CD4-positive, alpha-beta T cell treated with Interleukin-6 at 100 ng/mL for 8 hours (primary cell): ENCODE measurements around the gene RPS28.
"Not testable (repeated sequence)": the region's sequence is repeated elsewhere in the genome, so short reads cannot be mapped to it uniquely, and the experiment has no call there.

ENCODE experiments used
- DNase-seq: peaks from one replicate; pipeline ENCODE4 v3.0.0-alpha.2; 2020; ENCODE audit warnings: mixed read lengths, low spot score

Gene RPS28

GRCh38 chr19:8342684-8343482 is 21.6 kb downstream of the RPS28 start, which contains the start of gene KANK3:
TSS of gene KANK3 (minus strand) at chr19:8343262. CDS start at chr19:8337828, 5,434 bp downstream.
- DNase-seq = peak; percentile 95

GRCh38 chr19:8343483-8343844 is 22.2 kb downstream of the RPS28 start:
- no peak for DNase-seq

GRCh38 chr19:8349629-8350372 is 28.5 kb downstream of the RPS28 start:
- DNase-seq = not testable (repeated sequence)

DNA sequence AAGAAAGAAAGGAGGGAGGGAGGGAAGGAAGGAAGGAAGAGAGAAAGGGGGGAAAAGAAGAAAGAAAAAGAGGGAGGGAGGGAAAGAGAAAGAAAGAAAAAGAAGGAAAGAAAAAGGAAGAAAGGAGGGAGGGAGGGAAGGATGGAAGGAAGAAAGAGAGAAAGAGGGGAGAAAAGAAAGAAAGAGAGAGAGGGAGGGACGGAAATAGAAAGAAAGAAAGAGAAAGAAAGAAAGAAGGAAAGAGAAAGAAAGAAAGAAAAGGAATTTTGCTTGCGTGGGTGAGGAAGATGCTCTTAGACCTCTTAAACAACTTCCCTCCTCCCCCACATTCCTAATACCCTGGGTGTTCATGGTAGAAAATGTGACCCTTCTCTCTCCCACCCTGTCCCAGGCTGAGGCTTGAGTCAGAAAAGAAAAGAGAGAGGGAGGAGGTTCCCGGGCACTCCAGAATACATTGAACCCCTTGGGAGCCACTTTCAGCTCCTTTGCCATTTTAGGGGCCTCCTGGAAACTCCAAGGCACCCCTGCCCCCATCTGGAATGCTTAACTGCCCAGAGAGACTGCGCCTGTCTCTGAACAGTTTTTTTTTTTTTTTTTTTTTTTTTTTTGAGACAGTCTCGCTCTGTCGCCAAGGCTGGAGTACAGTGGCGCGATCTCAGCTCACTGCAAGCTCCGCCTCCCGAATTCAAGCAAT is 31.0 kb downstream of the RPS28 start:
- no peak for DNase-seq

GRCh38 chr19:8352845-8353244 is 31.5 kb downstream of the RPS28 start:
- DNase-seq = not testable (repeated sequence)

GRCh38 chr19:8355631-8356402 is 34.5 kb downstream of the RPS28 start:
- DNase-seq = no peak

- DNase-seq = no peak
These were observed 35.8 kb downstream of the RPS28 start for GRCh38 chr19:8357007-8357521.

DNA sequence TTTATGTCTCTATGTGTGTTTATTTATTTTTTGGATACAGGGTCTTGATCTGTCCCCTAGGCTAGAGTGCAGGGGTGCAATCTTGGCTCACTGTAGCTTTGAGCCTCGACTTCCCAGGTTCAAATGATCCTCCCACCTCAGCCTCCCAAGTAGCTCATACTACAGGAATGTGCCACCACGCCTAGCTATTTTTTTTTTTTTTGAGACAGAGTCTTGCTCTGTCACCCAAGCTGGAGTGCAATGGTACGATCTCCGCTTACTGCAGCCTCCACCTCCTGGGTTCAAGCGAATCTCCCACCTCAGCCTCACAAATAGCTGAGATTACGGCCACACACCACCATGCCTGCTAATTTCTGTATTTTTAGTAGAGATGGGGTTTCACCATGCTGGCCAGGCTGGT is 37.7 kb downstream of the RPS28 start:
- DNase-seq = no peak

- no peak for DNase-seq
These were observed 38.9 kb downstream of the RPS28 start for GRCh38 chr19:8360196-8360595.

DNA sequence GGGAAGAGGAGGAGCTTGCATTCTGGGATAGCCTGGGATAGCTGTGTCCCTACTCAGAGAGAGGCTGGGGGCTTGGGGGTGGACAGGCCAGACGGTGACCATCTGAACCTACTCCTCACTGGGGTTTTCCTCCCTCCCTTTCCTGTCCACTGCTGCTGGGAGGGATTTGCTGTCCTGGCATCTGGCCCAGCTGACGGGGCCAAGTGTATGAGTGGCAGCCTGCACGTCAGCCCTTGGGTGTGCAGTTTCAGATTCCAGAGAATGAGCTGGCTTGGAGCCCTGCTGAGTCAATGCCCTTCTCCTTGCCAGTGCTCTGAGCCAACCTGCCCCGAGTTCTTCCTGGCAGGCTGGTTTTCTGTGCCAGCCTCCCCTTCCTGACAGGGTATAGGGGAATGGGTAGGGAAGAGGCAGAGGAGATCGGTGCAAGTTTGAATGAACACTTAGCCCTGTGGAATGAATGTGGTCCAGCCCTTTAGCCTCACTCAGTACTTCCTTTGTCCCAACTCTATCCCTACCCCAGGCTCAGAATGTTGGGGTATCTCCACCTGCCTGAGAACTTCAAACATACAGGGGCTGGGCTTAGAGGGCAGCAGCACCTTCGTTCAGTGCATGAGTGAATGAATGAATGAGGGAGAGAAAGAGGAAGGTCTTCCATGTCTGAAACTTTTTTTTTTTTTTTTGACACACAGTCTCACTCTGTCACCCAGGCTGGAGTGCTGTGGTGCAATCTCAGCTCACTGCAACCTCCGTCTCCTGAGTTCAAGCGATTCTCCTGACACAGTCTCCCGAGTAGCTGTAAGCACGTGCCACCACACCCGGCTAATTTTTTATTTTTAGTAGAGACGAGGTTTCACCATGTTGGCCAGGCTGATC is 40.9 kb downstream of the RPS28 start:
- no peak for DNase-seq

GRCh38 chr19:8363803-8364771 is 42.8 kb downstream of the RPS28 start, which contains the start of gene ANGPTL4:
TSS of gene ANGPTL4 (plus strand) at chr19:8364155. CDS start at chr19:8364322, 167 bp downstream.
- DNase-seq = peak; percentile 35

GRCh38 chr19:8366121-8366581 is 44.9 kb downstream of the RPS28 start:
- DNase-seq = no peak

DNA sequence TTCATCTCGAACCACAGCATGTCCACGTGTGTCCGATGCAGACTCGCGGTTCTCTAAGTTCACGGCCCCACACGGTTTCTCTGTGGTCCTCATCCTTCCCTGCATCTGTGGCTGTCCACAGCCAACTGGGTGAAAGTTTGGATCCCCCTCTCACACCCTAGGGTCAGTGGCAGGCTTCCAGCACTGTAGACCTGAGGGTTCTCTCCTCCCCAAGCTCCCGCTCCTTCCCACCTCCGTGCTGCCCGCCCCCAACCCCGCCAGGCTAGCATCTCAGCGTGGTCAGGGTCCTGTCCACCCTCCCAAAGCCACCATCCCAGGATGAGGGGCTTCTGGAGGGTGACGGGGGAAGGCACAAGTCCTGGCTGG is 45.6 kb downstream of the RPS28 start:
- DNase-seq = no peak

- no peak for DNase-seq
These were observed 46.2 kb downstream of the RPS28 start for GRCh38 chr19:8367327-8368001.

DNA sequence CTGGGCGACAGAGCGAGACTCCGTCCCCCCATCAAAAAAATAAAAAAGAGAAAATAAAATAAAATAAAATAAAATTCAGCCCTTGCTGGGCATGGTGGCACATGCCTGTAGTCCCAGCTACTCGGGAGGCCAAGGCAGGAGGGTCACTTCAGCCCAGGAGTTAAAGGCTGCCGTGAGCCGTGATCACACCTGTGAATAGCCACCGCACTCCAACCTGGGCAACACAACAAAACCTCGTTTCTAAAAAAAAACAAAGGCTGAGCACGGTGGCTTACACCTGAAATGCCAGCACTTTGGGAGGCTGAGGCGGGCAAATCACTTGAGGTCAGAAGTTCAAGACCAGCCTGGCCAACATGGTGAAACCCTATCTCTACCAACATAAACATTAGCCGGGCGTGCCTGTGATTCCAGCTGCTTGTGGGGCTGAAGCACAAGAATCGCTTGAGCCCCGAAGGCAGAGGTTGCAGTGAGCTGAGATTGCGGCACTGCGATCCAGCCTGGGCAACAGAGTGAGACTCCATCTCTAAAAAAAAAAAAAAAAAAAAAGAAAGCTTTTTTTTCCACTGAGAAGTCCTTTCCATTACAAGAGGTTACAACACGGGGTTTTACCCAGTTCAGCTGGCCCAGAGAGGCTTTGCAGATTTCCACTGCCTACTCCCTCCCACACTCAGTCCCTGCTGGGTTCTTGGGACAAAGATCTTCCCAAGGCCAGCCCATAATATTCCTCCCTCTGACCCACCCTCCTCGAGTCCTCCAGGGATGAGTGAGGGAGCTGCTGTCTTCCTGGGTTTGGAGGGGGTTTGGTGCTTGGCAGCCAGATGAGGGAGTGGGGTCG is 49.1 kb downstream of the RPS28 start:
- no peak for DNase-seq

DNA sequence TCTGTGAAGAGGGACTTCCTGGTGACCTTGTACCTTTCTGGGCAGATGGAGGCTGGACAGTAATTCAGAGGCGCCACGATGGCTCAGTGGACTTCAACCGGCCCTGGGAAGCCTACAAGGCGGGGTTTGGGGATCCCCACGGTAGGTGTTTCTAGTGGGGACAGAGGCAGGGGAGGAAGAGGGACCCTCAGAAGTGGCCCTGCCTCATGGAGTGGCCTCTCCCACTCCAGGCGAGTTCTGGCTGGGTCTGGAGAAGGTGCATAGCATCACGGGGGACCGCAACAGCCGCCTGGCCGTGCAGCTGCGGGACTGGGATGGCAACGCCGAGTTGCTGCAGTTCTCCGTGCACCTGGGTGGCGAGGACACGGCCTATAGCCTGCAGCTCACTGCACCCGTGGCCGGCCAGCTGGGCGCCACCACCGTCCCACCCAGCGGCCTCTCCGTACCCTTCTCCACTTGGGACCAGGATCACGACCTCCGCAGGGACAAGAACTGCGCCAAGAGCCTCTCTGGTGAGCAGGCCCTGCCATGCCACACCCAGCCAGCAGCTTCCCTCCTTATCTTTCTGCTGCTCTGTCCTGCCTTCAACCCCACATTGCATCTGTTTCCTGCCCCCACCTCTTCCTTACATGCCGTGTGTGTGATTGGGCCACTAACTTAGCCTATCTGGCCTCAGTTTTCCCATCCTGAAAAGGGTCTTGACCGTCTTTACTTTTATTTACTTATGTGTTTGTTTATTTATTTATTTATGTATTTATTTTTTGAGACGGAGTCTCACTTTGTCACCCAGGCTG is 49.9 kb downstream of the RPS28 start:
- no peak for DNase-seq
